Non-pigmented ciliary epithelial cell (primary cell): ENCODE data around the gene ZNF749.
"Not testable (repeated sequence)": the region's sequence is repeated elsewhere in the genome, so short reads cannot be mapped to it uniquely, and the experiment has no call there.

Experiments used
- DNase-seq: peaks from one replicate; pipeline ENCODE4 v3.0.0-alpha.2; 2010; ENCODE audit warnings: low read depth

The ZNF749 gene

GRCh38 chr19:57466489-57466888 lies 31.4 kb downstream of the ZNF749 start:
- DNase-seq, result no peak

- no peak for DNase-seq
Measured at GRCh38 chr19:57473646-57474045, 38.5 kb downstream of the ZNF749 start.

GRCh38 chr19:57477191-57478008 lies 42.3 kb downstream of the ZNF749 start, which contains the start of gene ZNF772:
TSS of gene ZNF772 (minus strand) at chr19:57477566. CDS start at chr19:57477309, 257 bp downstream.
- DNase-seq, result peak; percentile 73

GRCh38 chr19:57487477-57488298 lies 52.6 kb downstream of the ZNF749 start, which contains the start of gene ZNF419:
TSS of gene ZNF419 (plus strand) at chr19:57487750. CDS start at chr19:57487951, 201 bp downstream.
- peak; percentile 36 for DNase-seq

GRCh38 chr19:57488299-57488644 lies 53.1 kb downstream of the ZNF749 start:
- DNase-seq, result not testable (repeated sequence)
